C4-2B (cell line): ENCODE measurements around the gene TMPRSS9.
"Not testable (repeated sequence)": the region's sequence is repeated elsewhere in the genome, so short reads cannot be mapped to it uniquely, and the experiment has no call there.

Source experiments
- H3K27ac ChIP-seq: fragments of 450-650 bp; 2 replicates; pipeline ENCODE4 v1.5.1; 2017
- ZFX ChIP-seq: fragments of 450-650 bp; IDR thresholded peaks from 2 replicates; pipeline ENCODE4 v1.6.1; 2017
- TF ChIP-seq, protein P1 (sequence below): fragments of 450-650 bp; conservative IDR thresholded peaks from 2 replicates; pipeline ENCODE4 v1.5.1; 2017; ENCODE audit warnings: mild to moderate bottlenecking

Gene TMPRSS9

DNA sequence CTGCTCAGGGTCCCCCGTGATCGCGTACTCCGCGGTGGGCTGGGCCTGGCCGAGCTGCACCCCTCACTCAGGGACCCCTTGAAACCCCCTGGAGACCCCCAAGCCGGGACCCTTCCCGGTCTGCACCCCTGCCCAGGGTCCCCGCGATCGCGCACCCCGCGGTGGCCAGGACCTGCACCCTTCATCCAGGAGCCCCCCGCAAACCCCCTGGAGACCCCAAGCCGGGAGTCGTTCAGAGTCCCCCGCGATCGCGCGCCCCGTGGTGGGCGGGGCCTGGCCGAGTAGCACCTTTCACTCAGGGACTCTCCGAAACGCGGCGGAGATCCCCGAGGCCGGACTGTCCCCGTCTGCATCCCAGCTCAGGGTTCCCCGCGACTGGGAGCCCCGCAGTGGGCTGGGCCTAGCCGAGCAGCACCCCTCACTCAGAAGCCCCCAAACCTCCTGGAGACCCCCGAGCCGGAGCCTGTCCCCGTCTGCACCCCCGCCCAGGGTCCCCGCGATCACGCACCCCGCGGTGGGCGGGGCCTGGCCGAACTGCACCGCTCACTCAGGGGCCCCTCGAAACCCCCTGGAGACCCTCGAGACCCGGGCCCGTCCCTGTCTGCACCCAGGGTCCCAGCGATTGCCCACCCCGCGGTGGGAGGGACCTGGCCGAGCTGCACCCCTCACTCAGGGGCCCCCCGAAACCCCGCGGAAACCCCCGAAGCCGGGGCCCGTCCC is 95.9 kb downstream of the TMPRSS9 start:
- TF ChIP-seq ZFX = no peak
- TF ChIP-seq, protein P1, sequence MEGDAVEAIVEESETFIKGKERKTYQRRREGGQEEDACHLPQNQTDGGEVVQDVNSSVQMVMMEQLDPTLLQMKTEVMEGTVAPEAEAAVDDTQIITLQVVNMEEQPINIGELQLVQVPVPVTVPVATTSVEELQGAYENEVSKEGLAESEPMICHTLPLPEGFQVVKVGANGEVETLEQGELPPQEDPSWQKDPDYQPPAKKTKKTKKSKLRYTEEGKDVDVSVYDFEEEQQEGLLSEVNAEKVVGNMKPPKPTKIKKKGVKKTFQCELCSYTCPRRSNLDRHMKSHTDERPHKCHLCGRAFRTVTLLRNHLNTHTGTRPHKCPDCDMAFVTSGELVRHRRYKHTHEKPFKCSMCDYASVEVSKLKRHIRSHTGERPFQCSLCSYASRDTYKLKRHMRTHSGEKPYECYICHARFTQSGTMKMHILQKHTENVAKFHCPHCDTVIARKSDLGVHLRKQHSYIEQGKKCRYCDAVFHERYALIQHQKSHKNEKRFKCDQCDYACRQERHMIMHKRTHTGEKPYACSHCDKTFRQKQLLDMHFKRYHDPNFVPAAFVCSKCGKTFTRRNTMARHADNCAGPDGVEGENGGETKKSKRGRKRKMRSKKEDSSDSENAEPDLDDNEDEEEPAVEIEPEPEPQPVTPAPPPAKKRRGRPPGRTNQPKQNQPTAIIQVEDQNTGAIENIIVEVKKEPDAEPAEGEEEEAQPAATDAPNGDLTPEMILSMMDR = no peak
- H3K27ac ChIP-seq = peak overlapping the region; percentile 97

DNA sequence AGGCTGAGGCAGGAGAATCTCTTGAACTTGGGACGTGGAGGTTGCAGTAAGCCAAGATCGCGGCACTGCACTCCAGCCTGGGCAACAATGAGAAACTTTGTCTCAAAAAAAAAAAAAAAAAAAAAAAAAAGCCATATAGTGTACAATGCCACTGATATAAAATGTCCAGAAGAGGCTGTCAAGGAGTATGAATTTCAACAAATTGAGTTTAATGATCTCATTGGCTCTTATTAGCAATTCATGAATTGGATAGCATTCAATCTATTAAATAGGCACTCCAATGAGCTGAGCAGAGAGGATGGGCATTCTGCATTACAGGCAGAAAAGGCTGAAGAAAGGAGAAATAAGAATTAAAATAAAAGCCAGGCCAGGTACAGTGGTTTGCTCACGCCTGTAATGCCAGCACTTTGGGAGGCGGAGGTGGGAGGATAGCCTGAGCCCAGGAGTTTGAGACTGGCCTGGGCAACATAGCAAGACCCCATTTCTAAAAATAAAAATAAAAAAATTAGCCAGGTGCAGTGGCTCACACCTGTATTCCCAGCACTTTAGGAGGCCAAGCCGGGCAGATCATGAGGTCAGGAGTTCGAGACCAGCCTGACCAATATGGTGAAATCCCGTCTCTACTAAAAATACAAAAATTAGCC is 97.5 kb downstream of the TMPRSS9 start:
- TF ChIP-seq ZFX = no peak
- TF ChIP-seq, protein P1 = no peak

DNA sequence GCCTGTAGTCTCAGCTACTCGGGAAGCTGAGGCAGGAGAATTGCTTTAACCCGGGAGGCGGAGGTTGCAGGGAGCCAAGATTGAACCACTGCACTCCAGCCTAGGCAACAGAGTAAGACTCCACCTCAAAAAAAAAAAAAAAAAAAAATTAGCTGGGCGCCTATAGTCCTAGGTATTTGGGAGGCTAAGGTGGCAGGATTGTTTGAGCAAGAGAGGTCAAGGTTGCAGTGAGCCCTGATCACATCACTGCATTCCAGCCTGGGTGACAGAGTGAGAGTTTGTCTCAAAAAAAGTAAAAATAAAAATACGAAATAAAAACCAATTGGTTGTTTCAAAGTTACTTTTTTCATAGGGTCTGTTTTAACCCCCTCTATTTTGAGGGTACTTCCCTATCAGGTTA is 98.0 kb downstream of the TMPRSS9 start:
- H3K27ac ChIP-seq = no peak overlapping the region
- TF ChIP-seq, protein P1 = no peak
- TF ChIP-seq ZFX = no peak

More for the DNA sequence above, 97.5 kb downstream of the TMPRSS9 start:
- peak overlapping the region; percentile 97 for H3K27ac ChIP-seq

DNA sequence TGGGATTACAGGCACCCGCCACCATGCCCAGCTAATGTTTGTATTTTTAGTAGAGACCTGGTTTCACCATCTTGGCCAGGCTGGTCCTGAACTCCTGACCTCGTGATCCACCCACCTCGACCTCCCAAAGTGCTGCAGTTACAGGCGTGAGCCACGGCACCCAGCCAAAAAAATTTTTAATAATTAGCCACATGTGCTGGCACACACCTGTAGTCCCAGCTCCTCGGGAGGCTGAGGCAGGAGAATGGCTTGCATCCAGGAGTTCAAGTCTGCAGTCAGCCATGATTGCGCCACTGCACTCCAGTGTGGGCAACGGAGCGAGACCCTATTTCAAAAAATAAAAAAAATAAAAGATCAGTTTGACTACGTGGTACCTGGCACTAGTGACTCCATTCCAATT is 98.7 kb downstream of the TMPRSS9 start:
- H3K27ac ChIP-seq = not testable (repeated sequence)

DNA sequence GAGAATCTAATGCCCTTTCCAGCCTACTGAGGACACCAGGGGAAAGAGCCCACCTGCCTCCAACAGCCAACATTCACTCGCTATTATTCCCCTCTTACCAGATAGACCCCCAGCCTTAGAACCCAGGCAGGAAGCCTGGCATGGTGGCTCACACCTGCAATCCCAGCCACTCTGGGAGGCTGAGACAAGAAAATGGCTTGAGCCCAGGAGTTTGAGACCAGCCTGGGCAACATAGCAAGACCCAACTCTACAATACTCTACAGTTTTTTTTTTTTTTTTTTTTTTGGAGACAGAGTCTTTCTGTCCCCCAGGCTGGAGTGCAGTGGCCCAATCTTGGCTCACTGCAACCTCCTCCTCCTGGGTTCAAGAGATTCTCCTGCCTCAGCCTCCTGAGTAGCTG is 100.2 kb downstream of the TMPRSS9 start:
- TF ChIP-seq ZFX = no peak
- H3K27ac ChIP-seq = no peak overlapping the region

DNA sequence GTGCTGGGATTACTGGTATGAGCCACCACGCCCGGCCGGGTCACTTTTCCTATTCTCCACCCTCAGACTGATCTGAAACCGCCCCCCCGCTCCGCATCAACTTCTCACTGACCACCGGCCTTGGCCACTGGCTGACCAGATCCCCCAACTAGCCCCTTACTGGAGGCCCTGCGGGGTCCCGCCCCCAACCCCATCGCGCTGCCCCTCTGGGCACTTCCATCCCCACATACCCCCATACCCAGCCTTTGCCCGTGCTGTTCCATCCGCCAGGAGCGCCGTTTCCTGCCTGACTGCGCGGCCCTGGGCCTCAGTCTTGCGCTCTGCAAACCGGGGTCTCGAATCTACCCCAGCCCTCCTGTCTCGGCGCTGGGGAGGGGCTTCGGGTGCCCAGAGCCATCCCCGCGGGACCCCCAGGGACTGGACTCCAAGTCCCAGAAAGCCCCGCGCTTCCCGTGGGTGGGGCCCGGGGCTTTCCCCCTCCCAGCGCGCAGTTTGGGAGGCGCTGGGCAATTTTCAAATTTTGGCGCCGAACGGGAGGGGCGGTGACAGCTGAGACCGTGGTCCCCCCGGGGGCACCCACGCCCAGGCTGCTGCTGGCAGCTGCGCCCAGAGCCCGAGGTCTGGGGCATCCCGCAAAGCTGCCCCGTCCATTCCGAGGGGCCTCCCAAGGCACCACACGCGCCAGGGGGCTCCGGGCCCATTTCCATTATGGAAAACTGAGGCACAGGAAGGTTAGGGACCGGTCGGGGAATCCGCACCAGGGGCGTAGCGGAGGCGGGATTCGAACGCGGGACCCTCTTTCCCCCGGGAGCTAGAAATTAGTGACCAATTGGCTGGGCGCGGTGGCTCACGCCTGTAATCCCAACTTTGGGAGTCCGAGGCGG is 101.9 kb downstream of the TMPRSS9 start:
- no peak overlapping the region for H3K27ac ChIP-seq

DNA sequence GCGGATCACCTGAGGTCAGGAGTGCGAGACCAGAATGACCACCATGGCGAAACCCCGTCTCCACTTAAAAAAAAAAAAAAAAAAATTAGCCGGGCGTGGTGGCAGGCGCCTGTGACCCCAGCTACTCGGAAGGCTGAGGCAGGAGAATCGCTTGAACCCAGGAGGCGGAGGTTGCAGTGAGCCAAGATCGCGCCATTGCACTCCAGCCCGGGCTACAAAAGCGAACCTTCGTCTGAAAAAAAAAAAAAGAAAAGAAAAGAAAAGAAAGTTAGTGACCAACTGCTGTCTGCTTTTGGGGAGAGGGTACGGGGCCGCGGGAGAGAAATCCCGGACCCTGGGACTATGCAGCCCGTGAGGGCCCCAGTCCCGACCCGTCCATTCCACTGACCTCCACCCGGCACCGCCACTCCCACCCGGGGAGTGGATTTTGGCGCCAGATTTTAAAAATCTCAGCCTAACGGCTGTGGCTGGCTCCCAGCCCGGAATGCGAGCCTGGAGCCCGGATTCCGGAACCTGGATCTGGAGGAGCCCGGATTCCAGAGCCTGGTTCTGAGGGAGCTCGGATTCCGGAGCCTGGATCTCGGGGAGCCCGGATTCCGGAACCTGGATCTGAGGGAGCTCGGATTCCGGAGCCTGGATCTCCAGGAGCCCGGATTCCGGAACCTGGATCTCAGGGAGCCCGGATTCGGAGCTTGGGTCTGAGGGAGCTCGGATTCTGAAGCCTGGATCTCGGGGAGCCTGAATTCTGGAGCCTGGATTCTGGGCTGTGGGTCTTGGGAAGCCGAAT is 102.8 kb downstream of the TMPRSS9 start:
- no peak for TF ChIP-seq ZFX
- TF ChIP-seq, protein P1 = no peak
- H3K27ac ChIP-seq = no peak overlapping the region

More for the DNA sequence above, 101.9 kb downstream of the TMPRSS9 start:
- no peak for TF ChIP-seq ZFX
- TF ChIP-seq, protein P1 = no peak

DNA sequence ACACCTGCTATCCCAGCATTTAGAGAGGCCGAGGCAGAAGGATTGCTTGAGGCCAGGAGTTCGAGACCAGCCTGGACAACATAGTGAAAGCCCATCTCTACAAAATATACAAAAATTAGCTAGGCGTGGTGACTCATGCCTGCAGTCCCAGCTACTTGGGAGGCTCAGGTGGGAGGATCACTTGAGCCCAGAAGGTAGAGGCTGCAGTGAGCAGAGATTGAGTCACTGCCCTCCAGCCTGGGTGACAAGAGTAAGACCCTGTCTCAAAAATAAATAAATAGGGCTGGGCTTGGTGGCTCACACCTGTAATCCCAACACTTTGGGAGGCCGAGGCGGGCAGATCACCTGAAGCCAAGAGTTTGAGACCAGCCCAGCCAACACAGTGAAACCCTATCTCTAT is 103.6 kb downstream of the TMPRSS9 start:
- not testable (repeated sequence) for H3K27ac ChIP-seq
